Naive B cell (primary cell): Measurements from ENCODE around the gene TACSTD2. TPM values are rescaled to one million over a fixed set of nuclear protein-coding genes. Genes with fewer than 3 reads are reported as not detected.
"Not testable (repeated sequence)": the region's sequence is repeated elsewhere in the genome, so short reads cannot be mapped to it uniquely, and the experiment has no call there.

Source experiments
- ATAC-seq, 2 donors: fragments of 150-1000 bp; cut with Tn5 transposase; 2 replicates each; pipeline ENCODE4 v1.10.0; 2021; ENCODE audit warnings: low read depth in 2 of 2, mild to moderate bottlenecking in 2 of 2, moderate library complexity in 2 of 2
- DNase-seq: peaks from one replicate; pipeline ENCODE4 v3.0.0; 2022
- H3K27ac Mint-ChIP-seq, 6 donors: one replicate each; pipeline ENCODE4 v1.8.0; 2020 to 2022; ENCODE audit warnings: mild to moderate bottlenecking in 6 of 6, mixed read lengths in 6 of 6, moderate library complexity in 5 of 6, inconsistent platforms in 2 of 6
- H3K27me3 Mint-ChIP-seq, 3 donors: one replicate each; pipeline ENCODE4 v1.8.0; 2021 to 2022; ENCODE audit warnings: mixed read lengths in 3 of 3, mild to moderate bottlenecking in 1 of 3
- H3K36me3 Mint-ChIP-seq, 2 donors: one replicate each; pipeline ENCODE4 v1.8.0; 2020 to 2022; ENCODE audit warnings: mixed read lengths in 2 of 2, inconsistent platforms in 1 of 2, mild to moderate bottlenecking in 1 of 2
- H3K4me1 Mint-ChIP-seq, 3 donors: one replicate each; pipeline ENCODE4 v1.8.0; 2020 to 2022; ENCODE audit warnings: mixed read lengths in 3 of 3, inconsistent platforms in 1 of 3, mild to moderate bottlenecking in 1 of 3, moderate library complexity in 1 of 3
- H3K4me3 Mint-ChIP-seq, 8 donors: one replicate each; pipeline ENCODE4 v1.8.0; 2020 to 2022; ENCODE audit warnings: mild to moderate bottlenecking in 8 of 8, mixed read lengths in 8 of 8, moderate library complexity in 8 of 8, inconsistent platforms in 2 of 8
- H3K9me3 Mint-ChIP-seq, 7 donors: one replicate each; pipeline ENCODE4 v1.8.0; 2020 to 2022; ENCODE audit warnings: mixed read lengths in 7 of 7, mild to moderate bottlenecking in 5 of 7, inconsistent platforms in 2 of 7, moderate library complexity in 1 of 7
- polyA plus RNA-seq, 6 donors: library from polyadenylated mRNA; unstranded; fragments of 300-500 nt; fragmentation: Illumina TruSeq; gene quantifications; one replicate each; pipeline ENCODE4 v1.2.3, GENCODE V29; 2021; ENCODE audit warnings: low read depth in 6 of 6

Gene TACSTD2
- polyA plus RNA-seq, 6 donors from 2014 or later, result not detected

DNA sequence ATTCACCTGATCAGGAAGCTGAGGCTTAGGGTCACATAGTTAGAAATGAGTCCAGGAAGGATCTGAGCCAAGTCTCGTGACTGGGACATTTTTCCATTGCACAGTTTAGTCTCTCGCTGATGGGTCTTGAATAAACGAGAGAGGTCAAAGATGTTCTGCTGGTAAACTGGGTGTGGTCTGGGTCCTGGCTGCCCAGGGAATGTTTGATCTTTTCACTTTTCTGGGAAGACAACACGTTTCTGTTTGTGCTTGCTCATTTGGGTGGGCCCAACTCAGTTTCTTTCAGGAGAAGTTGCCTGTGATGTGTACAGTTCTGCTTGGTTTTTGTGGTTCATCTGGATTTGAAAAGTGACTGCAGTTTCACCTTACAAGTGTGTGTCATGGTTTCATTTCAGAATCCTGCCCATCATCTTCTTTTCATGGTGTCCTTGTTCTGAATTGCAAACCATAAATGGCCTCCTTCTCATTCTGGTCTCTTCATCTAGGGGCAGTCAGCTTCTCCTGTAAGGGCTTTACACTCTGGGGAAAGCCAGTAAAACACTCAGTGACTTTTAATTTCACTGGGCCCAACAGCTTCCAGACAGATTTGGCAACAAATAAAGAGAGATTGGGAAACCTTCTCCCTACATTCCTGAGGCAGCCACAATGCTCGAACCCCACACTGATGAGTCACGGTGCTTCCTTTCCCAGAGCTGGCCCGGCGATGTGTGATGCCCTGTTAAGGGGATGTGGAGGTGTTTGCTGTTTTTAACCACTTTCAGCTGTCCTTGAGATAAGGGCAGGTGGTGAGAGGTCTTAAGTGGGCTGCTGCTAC is 7.2 kb upstream of the TACSTD2 start:
- Mint-ChIP-seq H3K27me3 (peaks cover 15 to 35% (median 32%) of the 10 kb centered on the region in 3 donors), H3K4me1 (peaks cover 8 to 13% (median 11%) of the 10 kb centered on the region in 3 donors), H3K4me3 (no peak overlapping the region), H3K36me3 (peaks cover 0 to 5% of the 10 kb centered on the region in 2 donors), H3K9me3 (peaks cover 0 to 2% (median 0%) of the 10 kb centered on the region in 7 donors), H3K27ac (no peak overlapping the region)
- no peak for ATAC-seq
- no peak for DNase-seq

DNA sequence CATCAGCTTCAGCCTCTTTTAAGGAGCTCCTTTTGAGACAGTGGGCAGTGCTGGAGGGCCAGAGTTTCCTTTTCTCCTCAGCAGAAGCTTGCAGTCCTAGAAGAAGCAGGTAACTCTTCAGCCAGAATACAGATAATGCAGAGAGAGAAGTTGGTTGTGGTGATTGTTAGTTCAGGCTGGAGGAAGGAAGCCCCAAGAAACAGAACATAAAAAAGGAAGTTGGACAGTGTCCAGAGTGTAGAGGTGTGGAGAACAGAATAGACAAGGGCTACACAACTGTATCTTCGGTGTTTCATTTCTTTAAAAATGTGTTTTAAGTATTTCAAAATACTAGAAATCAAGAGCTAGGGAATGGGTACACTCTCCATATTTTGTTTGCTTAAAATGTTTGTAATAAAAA is 6.4 kb upstream of the TACSTD2 start:
- H3K9me3 Mint-ChIP-seq, result peaks cover 0 to 5% (median 0%) of the 10 kb centered on the region in 7 donors
- ATAC-seq (peak; percentile 33 to 35), DNase-seq (no peak)
- H3K27me3 Mint-ChIP-seq, result peaks cover 19 to 32% (median 31%) of the 10 kb centered on the region in 3 donors
- H3K4me1 Mint-ChIP-seq, result peaks cover 8 to 13% (median 11%) of the 10 kb centered on the region in 3 donors
- no peak overlapping the region for H3K27ac Mint-ChIP-seq
- peaks cover 0 to 8% of the 10 kb centered on the region in 2 donors for H3K36me3 Mint-ChIP-seq
- peak overlapping the region in 1 of 8 donors; percentile 8 for H3K4me3 Mint-ChIP-seq

DNA sequence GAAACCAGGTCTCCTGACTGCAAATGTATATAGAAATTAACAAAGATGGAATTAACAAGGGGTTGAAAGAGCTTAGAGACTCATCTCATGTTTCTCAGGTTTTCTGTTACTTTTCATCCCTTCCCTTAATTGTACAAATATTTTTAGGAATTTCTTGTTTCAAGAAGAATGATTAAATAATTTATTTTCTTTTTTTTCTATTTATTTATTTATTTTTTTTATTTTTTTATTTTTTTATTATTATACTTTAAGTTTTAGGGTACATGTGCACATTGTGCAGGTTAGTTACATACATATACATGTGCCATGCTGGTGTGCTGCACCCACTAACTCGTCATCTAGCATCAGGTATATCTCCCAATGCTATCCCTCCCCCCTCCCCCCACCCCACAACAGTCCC is 5.1 kb upstream of the TACSTD2 start:
- not testable (repeated sequence) for H3K9me3 Mint-ChIP-seq, ATAC-seq, H3K27ac Mint-ChIP-seq, H3K4me3 Mint-ChIP-seq, DNase-seq
- Mint-ChIP-seq H3K36me3 (peaks cover 0 to 16% of the 10 kb centered on the region in 2 donors), H3K4me1 (peaks cover 13 to 20% (median 19%) of the 10 kb centered on the region in 3 donors), H3K27me3 (peaks cover 31 to 43% (median 39%) of the 10 kb centered on the region in 3 donors)

DNA sequence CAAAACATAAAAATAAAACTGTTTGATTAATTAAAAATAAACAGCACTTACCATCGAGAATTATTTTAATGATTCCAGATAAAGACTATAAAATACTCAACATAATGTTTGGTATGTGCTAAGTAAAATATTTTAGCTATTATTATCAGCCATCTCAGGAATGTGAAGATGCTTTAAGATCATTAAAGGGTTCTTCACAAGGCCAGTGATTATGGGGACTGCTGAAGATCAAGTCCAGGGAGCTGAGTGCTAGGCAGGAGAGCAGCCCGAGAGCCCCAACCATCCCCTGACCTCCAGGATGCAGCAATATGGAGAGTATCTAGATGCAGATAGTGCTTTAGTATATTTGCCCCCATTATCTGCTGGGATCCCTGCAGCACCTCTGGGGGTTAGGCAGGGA is 4.6 kb upstream of the TACSTD2 start:
- no peak for ATAC-seq
- Mint-ChIP-seq H3K9me3 (peaks cover 0 to 8% (median 3%) of the 10 kb centered on the region in 7 donors), H3K27ac (no peak overlapping the region), H3K4me1 (peaks cover 13 to 20% (median 19%) of the 10 kb centered on the region in 3 donors), H3K27me3 (peaks cover 31 to 40% (median 35%) of the 10 kb centered on the region in 3 donors), H3K36me3 (peaks cover 0 to 16% of the 10 kb centered on the region in 2 donors), H3K4me3 (no peak overlapping the region)
- DNase-seq, result no peak

DNA sequence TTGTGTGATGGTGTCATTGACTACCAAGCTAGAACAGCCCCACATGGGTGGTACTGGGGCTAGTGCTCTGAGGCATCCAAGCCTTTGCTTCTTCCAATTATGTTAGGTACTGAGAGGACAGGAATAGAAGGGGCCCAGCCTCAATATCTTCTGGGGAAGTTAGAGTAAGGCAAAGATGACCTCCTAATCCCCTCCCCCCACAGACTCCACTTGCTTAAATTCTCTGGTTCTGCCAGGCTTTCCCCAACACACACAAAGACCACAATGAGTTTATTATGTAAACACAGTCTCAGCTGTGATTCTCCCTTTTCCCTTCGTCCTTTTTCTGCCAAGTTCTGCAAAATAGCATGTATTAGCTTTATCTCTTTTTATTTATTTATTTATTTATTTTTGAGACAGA is 3.1 kb upstream of the TACSTD2 start:
- ATAC-seq, result no peak
- Mint-ChIP-seq H3K9me3 (peaks cover 0 to 8% (median 3%) of the 10 kb centered on the region in 7 donors), H3K4me1 (peaks cover 21 to 31% (median 30%) of the 10 kb centered on the region in 3 donors), H3K27me3 (peaks cover 41 to 45% (median 42%) of the 10 kb centered on the region in 3 donors), H3K27ac (no peak overlapping the region), H3K36me3 (peaks cover 0 to 16% of the 10 kb centered on the region in 2 donors), H3K4me3 (no peak overlapping the region)
- DNase-seq, result no peak

DNA sequence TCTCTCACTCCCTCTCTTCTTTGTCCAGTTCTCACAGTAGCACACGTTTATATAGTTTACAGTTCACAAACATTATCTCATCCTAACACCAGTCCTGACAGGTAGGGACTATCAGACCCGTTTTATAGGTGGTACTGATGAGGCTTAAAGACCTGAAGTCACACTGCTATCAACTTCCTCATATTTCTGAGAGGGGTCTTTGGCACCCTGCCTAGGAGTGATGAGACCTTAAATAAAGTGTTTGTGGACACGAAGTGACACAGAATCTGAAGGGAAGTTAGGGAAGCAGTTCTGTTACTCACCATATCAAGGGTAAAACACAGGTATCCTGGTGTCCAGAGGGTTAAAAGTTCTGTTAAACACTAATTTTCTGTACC is 590 bp upstream of the TACSTD2 start:
- Mint-ChIP-seq H3K27ac (no peak overlapping the region), H3K27me3 (peaks cover 57 to 62% (median 59%) of the 10 kb centered on the region in 3 donors), H3K36me3 (peaks cover 0 to 16% of the 10 kb centered on the region in 2 donors)

DNA sequence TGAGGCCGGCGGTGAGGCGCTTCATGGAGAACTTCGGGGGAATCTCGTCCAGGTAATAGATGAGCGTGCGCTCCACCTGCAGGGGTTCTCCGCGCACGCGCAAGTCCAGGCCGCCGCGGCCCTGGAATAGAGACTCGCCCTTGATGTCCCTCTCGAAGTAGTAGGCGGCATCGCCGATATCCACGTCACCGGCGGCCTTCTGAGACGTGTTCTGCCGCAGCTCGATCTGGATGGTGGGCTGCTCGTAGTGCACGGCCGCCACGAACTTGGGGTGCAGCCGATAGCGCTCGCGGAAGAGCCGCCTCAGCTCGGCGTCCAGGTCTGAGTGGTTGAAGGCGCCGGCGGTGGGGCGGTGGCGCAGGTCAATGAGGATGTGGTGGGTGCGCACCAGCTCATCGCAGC is 726 bp downstream of the TACSTD2 start:
- Mint-ChIP-seq H3K9me3 (peaks cover 0 to 8% (median 3%) of the 10 kb centered on the region in 7 donors), H3K27ac (peak overlapping the region in 1 of 6 donors; percentile 18), H3K4me1 (peaks cover 13 to 20% (median 16%) of the 10 kb centered on the region in 3 donors), H3K4me3 (peak overlapping the region; percentile 20 to 88 (median 78)), H3K27me3 (peaks cover 68 to 75% (median 71%) of the 10 kb centered on the region in 3 donors), H3K36me3 (peaks cover 0 to 16% of the 10 kb centered on the region in 2 donors)
- ATAC-seq, result peak in 1 of 2 donors; percentile 27
- DNase-seq, result no peak

More for the DNA sequence above, 590 bp upstream of the TACSTD2 start:
- Mint-ChIP-seq H3K4me3 (peak overlapping the region; percentile 5 to 70 (median 46)), H3K9me3 (peaks cover 0 to 8% (median 3%) of the 10 kb centered on the region in 7 donors), H3K4me1 (peaks cover 13 to 20% (median 16%) of the 10 kb centered on the region in 3 donors)
- DNase-seq (no peak), ATAC-seq (no peak)

DNA sequence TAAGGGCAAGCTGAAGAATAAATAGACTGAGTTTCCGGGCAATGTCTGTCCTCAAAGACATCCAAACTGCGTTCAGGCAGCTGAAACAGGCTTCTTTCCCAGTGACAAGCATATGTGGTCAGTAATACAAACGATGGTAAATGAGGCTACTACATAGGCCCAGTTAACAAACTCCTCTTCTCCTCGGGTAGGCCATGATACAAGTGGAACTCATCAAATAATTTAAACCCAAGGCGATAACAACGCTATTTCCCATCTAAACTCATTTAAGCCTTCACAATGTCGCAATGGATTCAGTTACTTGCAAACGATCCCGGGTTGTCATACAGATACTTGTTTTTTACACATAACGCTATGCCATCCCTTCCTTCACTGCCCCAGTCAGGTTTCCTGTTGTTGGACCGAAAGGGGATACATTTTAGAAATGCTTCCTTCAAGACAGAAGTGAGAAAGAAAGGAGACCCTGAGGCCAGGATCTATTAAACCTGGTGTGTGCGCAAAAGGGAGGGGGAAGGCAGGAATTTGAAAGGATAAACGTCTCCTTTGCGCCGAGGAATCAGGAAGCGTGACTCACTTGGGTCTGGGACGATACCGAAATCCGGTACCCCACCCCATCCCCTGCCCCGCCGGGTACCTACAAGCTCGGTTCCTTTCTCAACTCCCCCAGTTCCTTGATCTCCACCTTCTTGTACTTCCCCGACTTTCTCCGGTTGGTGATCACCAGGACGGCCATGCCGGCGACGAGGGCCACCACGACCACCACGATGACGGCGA is 1.3 kb downstream of the TACSTD2 start:
- peak overlapping the region in 2 of 6 donors; percentile 44 to 53 for H3K27ac Mint-ChIP-seq

DNA sequence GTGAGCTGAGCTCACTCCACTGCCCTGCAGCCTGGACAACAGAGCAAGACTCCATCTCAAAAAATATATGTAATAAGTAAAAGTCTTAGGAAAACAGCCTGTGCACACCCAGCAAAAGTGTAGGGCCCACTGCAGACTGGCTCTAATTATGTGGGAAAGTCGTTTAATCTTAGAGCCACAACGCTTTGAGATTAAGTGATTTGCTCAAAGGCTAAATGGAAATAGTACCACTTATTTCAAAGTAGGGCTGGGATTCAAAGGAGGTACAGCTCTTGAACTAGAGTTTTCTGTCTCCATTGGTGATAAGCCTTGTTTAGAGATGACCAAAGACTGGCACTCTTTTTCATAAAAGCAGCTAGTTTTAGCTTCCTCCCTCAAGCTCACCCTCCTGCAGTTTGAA is 2.2 kb downstream of the TACSTD2 start:
- ATAC-seq, result no peak
- H3K27ac Mint-ChIP-seq, result no peak overlapping the region
- no peak overlapping the region for H3K4me3 Mint-ChIP-seq
- H3K4me1 Mint-ChIP-seq, result peaks cover 13 to 20% (median 16%) of the 10 kb centered on the region in 3 donors
- peaks cover 70 to 83% (median 77%) of the 10 kb centered on the region in 3 donors for H3K27me3 Mint-ChIP-seq
- H3K9me3 Mint-ChIP-seq, result peaks cover 0 to 8% (median 5%) of the 10 kb centered on the region in 7 donors
- no peak for DNase-seq
- peaks cover 0 to 16% of the 10 kb centered on the region in 2 donors for H3K36me3 Mint-ChIP-seq

More for the DNA sequence above, 1.3 kb downstream of the TACSTD2 start:
- peaks cover 0 to 8% (median 3%) of the 10 kb centered on the region in 7 donors for H3K9me3 Mint-ChIP-seq
- peaks cover 0 to 16% of the 10 kb centered on the region in 2 donors for H3K36me3 Mint-ChIP-seq
- H3K4me3 Mint-ChIP-seq, result peak overlapping the region in 7 of 8 donors; percentile 72 to 88 (median 78)
- ATAC-seq (no peak), DNase-seq (no peak)
- H3K27me3 Mint-ChIP-seq, result peaks cover 67 to 81% (median 73%) of the 10 kb centered on the region in 3 donors
- peaks cover 13 to 20% (median 16%) of the 10 kb centered on the region in 3 donors for H3K4me1 Mint-ChIP-seq

DNA sequence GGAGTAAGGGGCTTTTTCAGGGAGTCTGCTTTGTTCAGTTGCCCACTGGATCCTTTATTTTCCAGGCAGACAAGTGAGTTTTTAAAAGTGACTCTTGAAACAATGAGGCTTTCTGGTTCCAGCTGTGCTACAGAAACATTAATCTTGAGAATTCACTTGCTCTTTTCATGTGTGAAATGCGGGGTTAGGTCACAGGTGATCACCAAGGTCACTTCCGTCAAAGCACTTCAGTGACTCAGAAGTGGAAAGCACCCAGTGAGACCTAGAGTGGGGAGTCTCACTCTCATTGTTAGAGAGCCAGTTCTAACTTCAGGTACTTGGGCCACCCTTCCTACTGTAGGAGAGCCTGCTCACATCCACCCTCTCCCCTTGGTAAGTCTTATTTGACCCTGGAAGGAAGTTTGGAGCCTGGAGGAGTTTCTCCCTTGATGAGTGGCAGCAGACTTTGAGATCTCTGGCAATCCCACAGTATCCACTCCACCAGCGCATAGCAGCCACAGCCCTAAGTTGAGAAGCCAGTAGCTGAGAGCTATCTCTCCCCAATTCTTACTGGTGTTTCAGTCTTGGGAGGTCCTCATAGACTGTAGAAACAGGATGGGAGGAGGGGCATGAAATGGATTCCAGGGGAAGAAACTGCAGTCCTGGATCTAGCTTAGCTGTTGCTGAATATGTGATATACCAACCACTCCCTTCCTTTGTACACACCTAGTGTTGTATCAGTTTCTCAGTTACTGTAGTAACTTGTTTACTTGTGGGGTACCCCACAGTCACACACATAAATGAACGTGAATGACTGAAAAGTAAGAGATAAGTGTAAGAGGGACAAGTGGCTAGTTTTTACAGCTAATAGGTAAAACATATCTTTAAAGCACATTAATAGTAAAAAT is 3.1 kb downstream of the TACSTD2 start:
- Mint-ChIP-seq H3K4me3 (no peak overlapping the region), H3K9me3 (peaks cover 0 to 7% (median 3%) of the 10 kb centered on the region in 7 donors)
- no peak for DNase-seq

DNA sequence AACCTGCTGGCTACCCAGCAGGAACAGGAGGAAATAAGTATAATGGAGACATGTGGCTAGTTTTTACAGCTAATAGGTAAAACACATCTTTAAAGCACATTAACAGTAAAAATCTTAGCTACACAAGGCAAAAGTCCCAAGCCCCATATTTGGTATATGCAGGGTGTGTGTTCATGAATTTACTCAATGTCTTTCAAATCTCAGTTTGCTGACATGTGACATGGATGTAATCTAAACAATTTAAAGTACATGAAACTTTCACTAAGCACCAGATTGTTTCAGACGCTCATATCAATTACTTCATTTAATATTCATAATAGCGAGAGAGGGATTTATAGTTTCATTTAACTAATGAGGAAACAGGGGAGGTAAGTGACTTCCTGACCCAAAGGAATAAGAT is 3.9 kb downstream of the TACSTD2 start:
- Mint-ChIP-seq H3K36me3 (peaks cover 0 to 8% of the 10 kb centered on the region in 2 donors), H3K4me1 (peaks cover 13 to 20% (median 16%) of the 10 kb centered on the region in 3 donors)
- ATAC-seq, result no peak

More for the DNA sequence above, 3.1 kb downstream of the TACSTD2 start:
- peaks cover 0 to 8% of the 10 kb centered on the region in 2 donors for H3K36me3 Mint-ChIP-seq
- peaks cover 13 to 20% (median 16%) of the 10 kb centered on the region in 3 donors for H3K4me1 Mint-ChIP-seq
- H3K27ac Mint-ChIP-seq, result no peak overlapping the region
- peak; percentile 63 to 79 for ATAC-seq
- peaks cover 63 to 83% (median 77%) of the 10 kb centered on the region in 3 donors for H3K27me3 Mint-ChIP-seq

DNA sequence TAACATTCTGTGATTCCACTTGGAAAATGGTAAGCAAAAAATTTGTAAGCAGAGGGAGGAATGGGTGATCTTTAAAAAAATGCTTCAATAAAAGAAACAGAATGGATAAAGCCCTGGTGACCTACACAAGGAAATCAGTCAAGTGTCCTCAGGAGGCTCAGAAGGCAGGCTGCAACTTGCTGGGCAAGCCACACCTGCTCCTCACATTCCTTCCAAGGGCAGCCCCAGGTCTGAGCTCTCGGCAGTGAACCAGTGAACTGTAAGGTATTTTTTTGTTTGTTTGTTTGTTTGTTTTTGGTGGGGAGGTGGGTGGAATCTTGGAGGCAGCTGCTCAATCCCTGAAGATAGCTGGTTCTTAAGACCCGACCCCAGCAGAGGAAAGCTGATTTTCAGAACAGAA is 4.4 kb downstream of the TACSTD2 start:
- Mint-ChIP-seq H3K9me3 (peaks cover 0 to 7% (median 3%) of the 10 kb centered on the region in 7 donors), H3K27me3 (peaks cover 56 to 81% (median 76%) of the 10 kb centered on the region in 3 donors), H3K4me3 (no peak overlapping the region), H3K36me3 (peaks cover 0 to 6% of the 10 kb centered on the region in 2 donors), H3K27ac (peak overlapping the region in 1 of 6 donors; percentile 16), H3K4me1 (peaks cover 13 to 16% (median 15%) of the 10 kb centered on the region in 3 donors)
- DNase-seq, result no peak
- ATAC-seq, result no peak

More for the DNA sequence above, 3.9 kb downstream of the TACSTD2 start:
- Mint-ChIP-seq H3K4me3 (no peak overlapping the region), H3K27ac (no peak overlapping the region), H3K27me3 (peaks cover 60 to 85% (median 81%) of the 10 kb centered on the region in 3 donors), H3K9me3 (peaks cover 0 to 7% (median 3%) of the 10 kb centered on the region in 7 donors)
- DNase-seq, result no peak
